ENCODE data around the gene SLC1A3.

The SLC1A3 gene

GRCh38 chr5:36611520-36612274, 5.3 kb downstream of the SLC1A3 start:
- H3K36me3 Mint-ChIP-seq (ENCODE audit: low read depth) = no peaks in the 10 kb centered on the region
- no peaks in the 10 kb centered on the region for H3K9me3 Mint-ChIP-seq
- H3K4me3 Mint-ChIP-seq = no peak overlapping the region
- H3K27me3 Mint-ChIP-seq = peaks cover 59% of the 10 kb centered on the region
- peaks cover 8% of the 10 kb centered on the region for H3K4me1 Mint-ChIP-seq (ENCODE audit: low read depth)
- no peak overlapping the region for H3K27ac Mint-ChIP-seq

- Mint-ChIP-seq H3K27me3 (peaks cover 45% of the 10 kb centered on the region), H3K9me3 (no peaks in the 10 kb centered on the region), H3K27ac (no peak overlapping the region), H3K4me1 (ENCODE audit: low read depth) (no peaks in the 10 kb centered on the region), H3K4me3 (no peak overlapping the region), H3K36me3 (ENCODE audit: low read depth) (no peaks in the 10 kb centered on the region)
Measured at GRCh38 chr5:36613241-36613640, 6.8 kb downstream of the SLC1A3 start.

GRCh38 chr5:36613771-36614656, 7.6 kb downstream of the SLC1A3 start:
- Mint-ChIP-seq H3K27ac (no peak overlapping the region), H3K9me3 (no peaks in the 10 kb centered on the region), H3K4me1 (ENCODE audit: low read depth) (no peaks in the 10 kb centered on the region), H3K4me3 (no peak overlapping the region), H3K36me3 (ENCODE audit: low read depth) (no peaks in the 10 kb centered on the region), H3K27me3 (peaks cover 38% of the 10 kb centered on the region)

GRCh38 chr5:36614657-36615308, 8.4 kb downstream of the SLC1A3 start:
- H3K9me3 Mint-ChIP-seq = no peaks in the 10 kb centered on the region
- no peak overlapping the region for H3K27ac Mint-ChIP-seq
- no peaks in the 10 kb centered on the region for H3K4me1 Mint-ChIP-seq (ENCODE audit: low read depth)
- H3K4me3 Mint-ChIP-seq = no peak overlapping the region
- no peaks in the 10 kb centered on the region for H3K36me3 Mint-ChIP-seq (ENCODE audit: low read depth)
- H3K27me3 Mint-ChIP-seq = peaks cover 34% of the 10 kb centered on the region

GRCh38 chr5:36619012-36619635, 12.7 kb downstream of the SLC1A3 start:
- H3K27ac Mint-ChIP-seq = no peak overlapping the region
- no peaks in the 10 kb centered on the region for H3K36me3 Mint-ChIP-seq (ENCODE audit: low read depth)
- H3K27me3 Mint-ChIP-seq = peaks cover 24% of the 10 kb centered on the region
- H3K4me3 Mint-ChIP-seq = no peak overlapping the region
- H3K9me3 Mint-ChIP-seq = no peaks in the 10 kb centered on the region
- no peaks in the 10 kb centered on the region for H3K4me1 Mint-ChIP-seq (ENCODE audit: low read depth)

- H3K4me3 Mint-ChIP-seq = no peak overlapping the region
Measured at GRCh38 chr5:36621985-36622384, 15.6 kb downstream of the SLC1A3 start.

GRCh38 chr5:36623832-36624231, 17.4 kb downstream of the SLC1A3 start:
- Mint-ChIP-seq H3K36me3 (ENCODE audit: low read depth) (no peaks in the 10 kb centered on the region), H3K27ac (no peak overlapping the region), H3K27me3 (peaks cover 43% of the 10 kb centered on the region), H3K4me1 (ENCODE audit: low read depth) (no peaks in the 10 kb centered on the region), H3K4me3 (no peak overlapping the region), H3K9me3 (no peaks in the 10 kb centered on the region)

More at GRCh38 chr5:36621985-36622384, 15.6 kb downstream of the SLC1A3 start:
- Mint-ChIP-seq H3K27me3 (peaks cover 34% of the 10 kb centered on the region), H3K27ac (no peak overlapping the region), H3K9me3 (no peaks in the 10 kb centered on the region), H3K36me3 (ENCODE audit: low read depth) (no peaks in the 10 kb centered on the region), H3K4me1 (ENCODE audit: low read depth) (no peaks in the 10 kb centered on the region)

- Mint-ChIP-seq H3K36me3 (ENCODE audit: low read depth) (no peaks in the 10 kb centered on the region), H3K4me3 (no peak overlapping the region), H3K4me1 (ENCODE audit: low read depth) (no peaks in the 10 kb centered on the region), H3K27me3 (peaks cover 48% of the 10 kb centered on the region), H3K9me3 (no peaks in the 10 kb centered on the region), H3K27ac (no peak overlapping the region)
Measured at GRCh38 chr5:36624277-36624676, 17.9 kb downstream of the SLC1A3 start.

GRCh38 chr5:36628695-36629094, 22.3 kb downstream of the SLC1A3 start:
- Mint-ChIP-seq H3K27ac (no peak overlapping the region), H3K36me3 (ENCODE audit: low read depth) (no peaks in the 10 kb centered on the region), H3K4me1 (ENCODE audit: low read depth) (no peaks in the 10 kb centered on the region), H3K4me3 (no peak overlapping the region), H3K9me3 (no peaks in the 10 kb centered on the region), H3K27me3 (peaks cover 47% of the 10 kb centered on the region)

GRCh38 chr5:36629729-36630128, 23.3 kb downstream of the SLC1A3 start:
- Mint-ChIP-seq H3K36me3 (ENCODE audit: low read depth) (no peaks in the 10 kb centered on the region), H3K27ac (no peak overlapping the region), H3K9me3 (no peaks in the 10 kb centered on the region), H3K4me1 (ENCODE audit: low read depth) (no peaks in the 10 kb centered on the region), H3K27me3 (peaks cover 40% of the 10 kb centered on the region), H3K4me3 (no peak overlapping the region)

- no peaks in the 10 kb centered on the region for H3K36me3 Mint-ChIP-seq (ENCODE audit: low read depth)
- no peak overlapping the region for H3K27ac Mint-ChIP-seq
- H3K9me3 Mint-ChIP-seq = no peaks in the 10 kb centered on the region
- no peak overlapping the region for H3K4me3 Mint-ChIP-seq
- no peaks in the 10 kb centered on the region for H3K4me1 Mint-ChIP-seq (ENCODE audit: low read depth)
- H3K27me3 Mint-ChIP-seq = peaks cover 36% of the 10 kb centered on the region
Measured at GRCh38 chr5:36630201-36631145, 24.1 kb downstream of the SLC1A3 start.

- no peaks in the 10 kb centered on the region for H3K36me3 Mint-ChIP-seq (ENCODE audit: low read depth)
- H3K9me3 Mint-ChIP-seq = no peaks in the 10 kb centered on the region
- no peak overlapping the region for H3K27ac Mint-ChIP-seq
- H3K4me1 Mint-ChIP-seq (ENCODE audit: low read depth) = no peaks in the 10 kb centered on the region
- peaks cover 30% of the 10 kb centered on the region for H3K27me3 Mint-ChIP-seq
- no peak overlapping the region for H3K4me3 Mint-ChIP-seq
Measured at GRCh38 chr5:36631154-36631553, 24.7 kb downstream of the SLC1A3 start.

- no peaks in the 10 kb centered on the region for H3K4me1 Mint-ChIP-seq (ENCODE audit: low read depth)
- H3K9me3 Mint-ChIP-seq = no peaks in the 10 kb centered on the region
- peak overlapping the region; percentile 12 for H3K27ac Mint-ChIP-seq
- H3K36me3 Mint-ChIP-seq (ENCODE audit: low read depth) = no peaks in the 10 kb centered on the region
- peaks cover 30% of the 10 kb centered on the region for H3K27me3 Mint-ChIP-seq
- H3K4me3 Mint-ChIP-seq = no peak overlapping the region
Measured at GRCh38 chr5:36631620-36632362, 25.4 kb downstream of the SLC1A3 start.
